Activated T-helper 1 cell treated with Interleukin-2 at 50 U/mL for 16 hours (primary cell): ENCODE data around the gene TMEM43.

Source experiments
- DNase-seq: peaks from one replicate; pipeline ENCODE4 v3.0.0-alpha.2; 2020; ENCODE audit warnings: low read depth

TMEM43 gene

GRCh38 chr3:14121859-14122258 is 3.0 kb upstream of the TMEM43 start:
- DNase-seq, result no peak

GRCh38 chr3:14122301-14122700 is 2.6 kb upstream of the TMEM43 start:
- DNase-seq, result no peak

- DNase-seq, result no peak
Measured at GRCh38 chr3:14123308-14124222, 1.3 kb upstream of the TMEM43 start.

- DNase-seq, result peak; percentile 34
Measured at GRCh38 chr3:14124223-14124614, 633 bp upstream of the TMEM43 start.

- peak; percentile 31 for DNase-seq
Measured at GRCh38 chr3:14125193-14126016, 553 bp downstream of the TMEM43 start.

- no peak for DNase-seq
Measured at GRCh38 chr3:14126017-14126886, 1.4 kb downstream of the TMEM43 start.

GRCh38 chr3:14126887-14127505 is 2.1 kb downstream of the TMEM43 start:
- no peak for DNase-seq

GRCh38 chr3:14127516-14128161 is 2.8 kb downstream of the TMEM43 start:
- no peak for DNase-seq

GRCh38 chr3:14128724-14129123 is 3.9 kb downstream of the TMEM43 start:
- DNase-seq, result no peak

- DNase-seq, result no peak
Measured at GRCh38 chr3:14129296-14129695, 4.4 kb downstream of the TMEM43 start.

- no peak for DNase-seq
Measured at GRCh38 chr3:14130230-14130629, 5.4 kb downstream of the TMEM43 start.

- no peak for DNase-seq
Measured at GRCh38 chr3:14130707-14131106, 5.9 kb downstream of the TMEM43 start.

- DNase-seq, result no peak
Measured at GRCh38 chr3:14131134-14131533, 6.3 kb downstream of the TMEM43 start.

GRCh38 chr3:14132120-14132519 is 7.3 kb downstream of the TMEM43 start:
- no peak for DNase-seq

- DNase-seq, result no peak
Measured at GRCh38 chr3:14132689-14133088, 7.8 kb downstream of the TMEM43 start.

- DNase-seq, result no peak
Measured at GRCh38 chr3:14133188-14133800, 8.4 kb downstream of the TMEM43 start.

GRCh38 chr3:14133876-14134275 is 9.0 kb downstream of the TMEM43 start:
- no peak for DNase-seq

- no peak for DNase-seq
Measured at GRCh38 chr3:14134291-14134690, 9.4 kb downstream of the TMEM43 start.

- DNase-seq, result no peak
Measured at GRCh38 chr3:14135581-14135980, 10.7 kb downstream of the TMEM43 start.

- DNase-seq, result no peak
Measured at GRCh38 chr3:14137004-14137403, 12.2 kb downstream of the TMEM43 start.

GRCh38 chr3:14137445-14137844 is 12.6 kb downstream of the TMEM43 start:
- no peak for DNase-seq
